ENCODE results near the gene PTPRO. TPM values are rescaled to one million over a fixed set of nuclear protein-coding genes. Genes with fewer than 3 reads are reported as not detected.

Gene PTPRO
- total RNA-seq, 6 experiments from 2014 or later = 0.43 to 2.7 (median 1.1) TPM

- no peak for ATAC-seq
These were observed 311.8 kb downstream of the PTPRO start for GRCh38 chr12:15634010-15634683.

GRCh38 chr12:15636060-15636890 lies 314.0 kb downstream of the PTPRO start:
- WGBS (ENCODE audit: insufficient coverage, low coverage, low lambda C conversion rate, missing lambda C conversion rate) = 73% methylated on average over 1 of the region's 1 CpG
- no peak overlapping the region for H3K27ac ChIP-seq
- no peak for ATAC-seq
- no peaks in the 10 kb centered on the region for H3K27me3 ChIP-seq
- H3K36me3 ChIP-seq = peaks cover 0 to 19% (median 8%) of the 10 kb centered on the region in 4 donors
- no peaks in the 10 kb centered on the region for H3K4me1 ChIP-seq
- intact Hi-C loops (cut with DNase I) = no loop called here
- TF ChIP-seq POLR2A (IDR thresholded peaks at IDR 0.05) = no peak
- no peak for TF ChIP-seq CTCF (IDR thresholded peaks at IDR 0.05)
- no peak overlapping the region for H3K4me3 ChIP-seq
- DNase-seq = no peak
- no peaks in the 10 kb centered on the region for H3K9me3 ChIP-seq

More at GRCh38 chr12:15634010-15634683, 311.8 kb downstream of the PTPRO start:
- 48% methylated on average over 4 of the region's 4 CpGs for WGBS (ENCODE audit: insufficient coverage, low coverage, low lambda C conversion rate, missing lambda C conversion rate)
- H3K36me3 ChIP-seq = peaks cover 0 to 3% (median under 1%) of the 10 kb centered on the region in 4 donors
- no peak overlapping the region for H3K4me3 ChIP-seq
- intact Hi-C loops (cut with DNase I) = no loop called here
- no peak for DNase-seq
- TF ChIP-seq POLR2A (IDR thresholded peaks at IDR 0.05) (no peak), CTCF (IDR thresholded peaks at IDR 0.05) (no peak)
- H3K27ac ChIP-seq = no peak overlapping the region
- no peaks in the 10 kb centered on the region for H3K27me3 ChIP-seq
- H3K4me1 ChIP-seq = no peaks in the 10 kb centered on the region
- no peaks in the 10 kb centered on the region for H3K9me3 ChIP-seq

GRCh38 chr12:15638231-15638630 lies 315.9 kb downstream of the PTPRO start:
- no peak for DNase-seq
- WGBS (ENCODE audit: insufficient coverage, low coverage, low lambda C conversion rate, missing lambda C conversion rate) = 73% methylated on average over 3 of the region's 3 CpGs
- Histone ChIP-seq H3K36me3 (peaks cover 0 to 26% (median 8%) of the 10 kb centered on the region in 4 donors), H3K27me3 (no peaks in the 10 kb centered on the region), H3K4me3 (no peak overlapping the region), H3K4me1 (no peaks in the 10 kb centered on the region), H3K9me3 (no peaks in the 10 kb centered on the region), H3K27ac (no peak overlapping the region)
- intact Hi-C loops (cut with DNase I) = no loop called here
- no peak for TF ChIP-seq CTCF (IDR thresholded peaks at IDR 0.05)
- TF ChIP-seq POLR2A (IDR thresholded peaks at IDR 0.05) = no peak
- ATAC-seq = no peak

GRCh38 chr12:15644700-15645099 lies 322.4 kb downstream of the PTPRO start:
- Histone ChIP-seq H3K27ac (no peak overlapping the region), H3K9me3 (no peaks in the 10 kb centered on the region), H3K27me3 (no peaks in the 10 kb centered on the region), H3K36me3 (peaks cover 0 to 25% (median 5%) of the 10 kb centered on the region in 4 donors), H3K4me3 (no peak overlapping the region), H3K4me1 (no peaks in the 10 kb centered on the region)
- DNase-seq (no peak), ATAC-seq (no peak)
- TF ChIP-seq POLR2A (IDR thresholded peaks at IDR 0.05) (no peak), CTCF (IDR thresholded peaks at IDR 0.05) (no peak)
- intact Hi-C loops (cut with DNase I) = no loop called here
